PC-9 (cell line): ENCODE results near the gene PEX26. TPM values are rescaled to one million over a fixed set of nuclear protein-coding genes. Genes with fewer than 3 reads are reported as not detected.
"Not testable (repeated sequence)": the region's sequence is repeated elsewhere in the genome, so short reads cannot be mapped to it uniquely, and the experiment has no call there.

Source experiments
- BruUV-seq: library from RNA; stranded (reverse); fragments of 400-500 nt; replicated peaks from 2 replicates; lab custom pipeline; 2021; lab: Mats Ljungman, UMichigan
- CTCF ChIA-PET: fragments of 300-600 bp; sonication (Branson Sonifier 250); formaldehyde crosslinking; loops from one replicate; lab custom pipeline; 2022; ENCODE audit warnings: antibody characterized with exemption; lab: Charles Lee
- POLR2A ChIA-PET: fragments of 300-600 bp; sonication (Branson Sonifier 250); formaldehyde crosslinking; loops from one replicate; lab custom pipeline; 2022; ENCODE audit warnings: antibody characterized with exemption; ENCODE audit not compliant: unreplicated experiment; lab: Charles Lee
- DNase-seq, 2 experiments: peaks; one replicate each; pipeline versions ENCODE4 v3.0.0 to v3.0.0-alpha.2; 2015 to 2022; ENCODE audit warnings: mixed read lengths in 1 of 2
- H2AFZ ChIP-seq: fragments of 200-600 bp; sonication (generic); 2 replicates; pipeline ENCODE4 v1.8.1; 2017; ENCODE audit warnings: antibody characterized with exemption
- H3F3A ChIP-seq: fragments of 200-600 bp; sonication (generic); 2 replicates; pipeline ENCODE4 v1.8.1; 2017; ENCODE audit warnings: antibody characterized with exemption, mild to moderate bottlenecking, low read depth; ENCODE audit not compliant: insufficient read depth
- H3K27ac ChIP-seq: fragments of 200-600 bp; sonication (generic); 2 replicates; pipeline ENCODE4 v1.6.1; 2016; ENCODE audit warnings: mixed run types
- H3K27me3 ChIP-seq: fragments of 200-600 bp; sonication (generic); 2 replicates; pipeline ENCODE4 v1.6.1; 2016; ENCODE audit warnings: low read depth, mixed run types; ENCODE audit not compliant: insufficient read depth
- H3K36me3 ChIP-seq: fragments of 200-600 bp; sonication (generic); 2 replicates; pipeline ENCODE4 v1.6.1; 2016; ENCODE audit warnings: low read depth, mixed run types
- H3K4me1 ChIP-seq: fragments of 200-600 bp; sonication (generic); replicated peaks from 2 replicates; pipeline ENCODE4 v1.6.1; 2016; ENCODE audit warnings: mixed run types; ENCODE audit not compliant: insufficient read depth
- H3K4me2 ChIP-seq: fragments of 200-600 bp; sonication (generic); 2 replicates; pipeline ENCODE4 v1.6.1; 2017; ENCODE audit warnings: mixed run types
- H3K4me3 ChIP-seq: fragments of 200-600 bp; sonication (generic); 2 replicates; pipeline ENCODE4 v1.6.1; 2016; ENCODE audit warnings: mixed run types
- H3K79me2 ChIP-seq: fragments of 200-600 bp; sonication (generic); 2 replicates; pipeline ENCODE4 v1.6.1; 2017; ENCODE audit warnings: low read depth, mixed run types
- H3K9me2 ChIP-seq: fragments of 200-600 bp; sonication (generic); 2 replicates; pipeline ENCODE4 v1.8.1; 2017; ENCODE audit warnings: mild to moderate bottlenecking; ENCODE audit not compliant: insufficient read depth
- H3K9me3 ChIP-seq: fragments of 200-600 bp; sonication (generic); 2 replicates; pipeline ENCODE4 v1.8.1; 2016; ENCODE audit warnings: low read depth; ENCODE audit not compliant: insufficient read depth
- H4K20me1 ChIP-seq: fragments of 200-600 bp; sonication (generic); 2 replicates; pipeline ENCODE4 v1.8.1; 2017; ENCODE audit not compliant: insufficient read depth
- EZH2 ChIP-seq: fragments of 200-600 bp; sonication (generic); IDR thresholded peaks from 2 replicates; pipeline ENCODE4 v1.8.0; 2017; ENCODE audit warnings: antibody characterized with exemption, low read depth
- intact Hi-C: fragments of 100-400 bp; cut with micrococcal nuclease; formaldehyde crosslinking; loops from one replicate; pipeline ENCODE4 v1.10.0; 2022; ENCODE audit not compliant: unreplicated experiment
- total RNA-seq: library from RNA; stranded (reverse); gene quantifications from 2 replicates; pipeline ENCODE4 v1.2.3, GENCODE V29; 2021
- TF ChIP-seq, protein P1 (sequence below): fragments of 200-600 bp; sonication (generic); conservative IDR thresholded peaks from 2 replicates; pipeline ENCODE4 v1.6.1; 2017; ENCODE audit warnings: mixed run types, antibody characterized with exemption, mild to moderate bottlenecking, moderate library complexity

Gene PEX26
- total RNA-seq, 1 experiment from 2014 or later: 30.0 TPM

DNA sequence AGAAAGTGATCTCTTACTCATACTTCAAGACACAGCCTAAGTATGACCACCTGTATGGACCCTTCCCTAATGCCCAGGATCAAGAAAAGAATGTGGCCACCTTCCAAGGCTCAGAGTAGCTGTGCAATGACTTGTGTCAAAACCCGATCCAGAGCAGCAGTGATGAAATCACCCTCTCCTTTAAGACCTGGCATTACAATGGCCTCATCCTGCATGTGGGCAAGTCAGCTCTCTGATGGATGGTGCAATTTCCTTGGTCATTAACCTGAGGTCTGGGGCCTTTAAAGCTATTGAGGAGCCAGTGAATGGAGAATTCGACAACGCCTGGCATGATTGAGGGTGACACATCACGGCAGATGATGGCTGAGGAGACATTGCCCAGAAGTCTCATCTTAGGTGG, 23.7 kb downstream of the PEX26 start:
- H3K9me2 ChIP-seq: no peaks in the 10 kb centered on the region
- H3F3A ChIP-seq: no peaks in the 10 kb centered on the region
- H2AFZ ChIP-seq: no peak overlapping the region
- CTCF ChIA-PET: no interaction called here
- no peaks in the 10 kb centered on the region for H3K36me3 ChIP-seq
- H3K4me2 ChIP-seq: no peak overlapping the region
- no peak for TF ChIP-seq EZH2
- TF ChIP-seq, protein P1, sequence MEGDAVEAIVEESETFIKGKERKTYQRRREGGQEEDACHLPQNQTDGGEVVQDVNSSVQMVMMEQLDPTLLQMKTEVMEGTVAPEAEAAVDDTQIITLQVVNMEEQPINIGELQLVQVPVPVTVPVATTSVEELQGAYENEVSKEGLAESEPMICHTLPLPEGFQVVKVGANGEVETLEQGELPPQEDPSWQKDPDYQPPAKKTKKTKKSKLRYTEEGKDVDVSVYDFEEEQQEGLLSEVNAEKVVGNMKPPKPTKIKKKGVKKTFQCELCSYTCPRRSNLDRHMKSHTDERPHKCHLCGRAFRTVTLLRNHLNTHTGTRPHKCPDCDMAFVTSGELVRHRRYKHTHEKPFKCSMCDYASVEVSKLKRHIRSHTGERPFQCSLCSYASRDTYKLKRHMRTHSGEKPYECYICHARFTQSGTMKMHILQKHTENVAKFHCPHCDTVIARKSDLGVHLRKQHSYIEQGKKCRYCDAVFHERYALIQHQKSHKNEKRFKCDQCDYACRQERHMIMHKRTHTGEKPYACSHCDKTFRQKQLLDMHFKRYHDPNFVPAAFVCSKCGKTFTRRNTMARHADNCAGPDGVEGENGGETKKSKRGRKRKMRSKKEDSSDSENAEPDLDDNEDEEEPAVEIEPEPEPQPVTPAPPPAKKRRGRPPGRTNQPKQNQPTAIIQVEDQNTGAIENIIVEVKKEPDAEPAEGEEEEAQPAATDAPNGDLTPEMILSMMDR: no peak
- no peak for DNase-seq
- no peaks in the 10 kb centered on the region for H3K27me3 ChIP-seq
- no peaks in the 10 kb centered on the region for H4K20me1 ChIP-seq
- no peak overlapping the region for H3K27ac ChIP-seq
- H3K4me1 ChIP-seq: no peaks in the 10 kb centered on the region
- no peak overlapping the region for H3K4me3 ChIP-seq
- intact Hi-C loops: no loop called here
- no peaks in the 10 kb centered on the region for H3K79me2 ChIP-seq
- POLR2A ChIA-PET: no interaction called here
- H3K9me3 ChIP-seq: no peaks in the 10 kb centered on the region
- BruUV-seq: no TSS peak

DNA sequence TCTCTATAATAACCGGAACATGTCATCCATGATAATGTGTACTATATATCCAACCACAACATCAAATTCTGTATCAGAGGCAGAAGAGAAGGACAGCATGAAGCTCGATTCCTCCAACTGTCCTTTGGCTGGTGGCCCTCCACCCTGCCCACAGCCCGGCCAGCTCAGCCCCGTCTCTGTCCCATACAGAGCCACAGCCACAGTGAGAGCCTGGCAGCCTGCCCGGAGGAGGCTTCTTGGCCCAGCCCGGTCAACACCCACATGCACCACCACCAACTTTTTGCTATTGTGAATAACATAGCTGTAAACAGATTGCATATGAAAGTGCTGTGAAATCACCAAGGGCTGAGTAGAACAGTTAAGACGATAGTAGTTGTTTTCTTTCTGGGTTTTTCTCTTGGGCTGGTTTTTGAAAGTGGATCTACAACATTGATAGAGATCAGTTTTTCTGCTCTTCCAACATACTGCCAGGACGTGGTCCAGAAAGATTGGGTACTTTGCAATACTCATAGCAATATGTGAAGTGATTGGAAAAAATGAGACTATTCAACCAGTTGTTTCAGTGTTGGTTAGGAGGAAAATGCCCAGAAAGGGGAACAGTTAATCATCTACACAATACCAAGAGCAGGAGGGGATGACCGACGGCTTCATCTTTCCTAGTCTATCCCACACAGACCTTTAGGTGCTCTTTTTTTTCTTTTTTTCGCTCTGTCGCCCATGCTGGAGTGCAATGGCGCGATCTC, 25.9 kb downstream of the PEX26 start:
- no TSS peak for BruUV-seq
- intact Hi-C loops: no loop called here

DNA sequence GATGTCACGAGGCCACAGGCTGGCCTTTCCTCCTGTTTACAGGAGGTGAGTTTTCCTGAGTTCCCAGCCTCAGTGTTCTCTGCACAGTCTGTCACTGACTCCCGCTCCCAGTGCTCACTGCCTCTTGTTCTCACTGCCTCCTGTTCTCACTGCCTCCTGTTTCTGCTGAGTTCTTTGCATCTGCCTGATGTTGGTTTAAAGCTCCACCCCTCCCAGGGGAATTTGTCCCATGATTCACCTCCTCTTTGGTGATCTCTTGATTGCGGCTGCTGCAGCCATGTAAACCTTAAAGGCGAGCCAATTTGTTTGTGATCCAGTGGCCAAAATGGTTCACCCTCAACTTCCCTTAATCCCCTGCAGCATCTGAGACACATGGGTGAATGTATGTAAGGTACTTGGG, 26.8 kb downstream of the PEX26 start:
- intact Hi-C loops: no loop called here
- H4K20me1 ChIP-seq: no peaks in the 10 kb centered on the region
- no peak overlapping the region for H3K4me3 ChIP-seq
- no peaks in the 10 kb centered on the region for H3F3A ChIP-seq
- POLR2A ChIA-PET: no interaction called here
- H3K27me3 ChIP-seq: no peaks in the 10 kb centered on the region
- H2AFZ ChIP-seq: no peak overlapping the region
- no peak for DNase-seq
- H3K4me1 ChIP-seq: no peaks in the 10 kb centered on the region
- no peaks in the 10 kb centered on the region for H3K79me2 ChIP-seq
- H3K36me3 ChIP-seq: no peaks in the 10 kb centered on the region
- TF ChIP-seq, protein P1: no peak
- no peak for TF ChIP-seq EZH2
- no peak overlapping the region for H3K27ac ChIP-seq
- H3K4me2 ChIP-seq: no peak overlapping the region
- H3K9me2 ChIP-seq: no peaks in the 10 kb centered on the region
- no TSS peak for BruUV-seq
- CTCF ChIA-PET: no interaction called here
- H3K9me3 ChIP-seq: no peaks in the 10 kb centered on the region

More for the DNA sequence above, 25.9 kb downstream of the PEX26 start:
- Histone ChIP-seq H2AFZ (no peak overlapping the region), H3K27me3 (no peaks in the 10 kb centered on the region), H3K4me1 (no peaks in the 10 kb centered on the region), H3K4me3 (no peak overlapping the region), H3K9me3 (no peaks in the 10 kb centered on the region), H3K9me2 (no peaks in the 10 kb centered on the region), H3K79me2 (no peaks in the 10 kb centered on the region), H4K20me1 (no peaks in the 10 kb centered on the region), H3K36me3 (no peaks in the 10 kb centered on the region), H3K27ac (no peak overlapping the region), H3K4me2 (no peak overlapping the region), H3F3A (no peaks in the 10 kb centered on the region)
- ChIA-PET CTCF (no interaction called here), POLR2A (no interaction called here)
- no peak for TF ChIP-seq EZH2
- TF ChIP-seq, protein P1: no peak
- no peak for DNase-seq

DNA sequence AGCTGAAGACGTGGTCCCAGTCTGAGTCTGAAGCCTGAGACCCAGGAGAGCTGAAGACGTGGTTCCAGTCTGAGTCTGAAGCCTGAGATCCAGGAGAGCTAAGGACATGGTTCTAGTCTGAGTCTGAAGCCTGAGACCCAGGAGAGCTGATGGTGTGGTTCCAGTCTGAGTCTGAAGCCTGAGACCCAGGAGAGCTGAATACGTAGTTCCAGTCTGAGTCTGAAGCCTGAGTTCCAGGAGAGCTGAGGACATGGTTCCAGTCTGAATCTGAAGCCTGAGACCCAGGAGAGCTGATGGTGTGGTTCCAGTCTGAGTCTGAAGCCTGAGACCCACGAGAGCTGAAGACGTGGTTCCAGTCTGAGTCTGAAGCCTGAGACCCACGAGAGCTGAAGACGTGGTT, 28.2 kb downstream of the PEX26 start:
- H2AFZ ChIP-seq, H3K27me3 ChIP-seq, POLR2A ChIA-PET, H3K36me3 ChIP-seq, intact Hi-C loops, BruUV-seq, H3K4me2 ChIP-seq, H3K27ac ChIP-seq, H4K20me1 ChIP-seq, H3F3A ChIP-seq, H3K79me2 ChIP-seq, CTCF ChIA-PET, H3K9me3 ChIP-seq, H3K4me3 ChIP-seq, H3K4me1 ChIP-seq, DNase-seq, H3K9me2 ChIP-seq: not testable (repeated sequence)

DNA sequence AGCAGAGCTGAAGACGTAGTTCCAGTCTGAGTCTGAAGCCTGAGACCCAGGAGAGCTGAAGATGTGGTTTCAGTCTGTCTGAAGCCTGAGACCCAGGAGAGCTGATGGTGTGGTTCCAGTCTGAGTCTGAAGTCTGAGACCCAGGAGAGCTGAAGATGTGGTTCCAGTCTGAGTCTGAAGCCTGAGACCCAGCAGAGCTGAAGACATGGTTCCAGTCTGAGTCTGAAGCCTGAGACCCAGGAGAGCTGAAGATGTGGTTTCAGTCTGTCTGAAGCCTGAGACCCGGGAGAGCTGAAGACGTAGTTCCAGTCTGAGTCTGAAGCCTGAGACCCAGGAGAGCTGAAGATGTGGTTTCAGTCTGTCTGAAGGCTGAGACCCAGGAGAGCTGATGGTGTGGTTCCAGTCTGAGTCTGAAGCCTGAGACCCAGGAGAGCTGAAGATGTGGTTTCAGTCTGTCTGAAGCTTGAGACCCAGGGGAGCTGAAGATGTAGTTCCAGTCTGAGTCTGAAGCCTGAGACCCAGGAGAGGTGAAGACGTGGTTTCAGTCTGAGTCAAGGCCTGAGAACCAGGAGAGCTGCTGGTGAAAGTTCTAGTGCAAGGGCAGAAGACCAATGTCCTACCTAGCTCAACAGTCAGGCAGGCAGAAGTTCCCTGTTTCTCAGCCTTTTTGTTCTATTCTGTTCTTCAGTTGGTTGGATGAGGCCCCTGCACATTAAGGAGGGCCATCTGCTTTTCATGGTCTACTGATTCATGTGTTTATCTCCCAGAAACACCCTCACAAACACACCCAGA, 29.0 kb downstream of the PEX26 start:
- DNase-seq, H2AFZ ChIP-seq, H3K27ac ChIP-seq, H3K4me2 ChIP-seq, H3K36me3 ChIP-seq, POLR2A ChIA-PET, CTCF ChIA-PET, H3K4me3 ChIP-seq, H3K4me1 ChIP-seq, H3K27me3 ChIP-seq, BruUV-seq, H4K20me1 ChIP-seq, H3K9me3 ChIP-seq, H3F3A ChIP-seq, H3K9me2 ChIP-seq, intact Hi-C loops, H3K79me2 ChIP-seq: not testable (repeated sequence)
